ENCODE results near the gene GANAB.
"Not testable (repeated sequence)": the region's sequence is repeated elsewhere in the genome, so short reads cannot be mapped to it uniquely, and the experiment has no call there.

The GANAB gene

GRCh38 chr11:62645946-62646824 lies at the start of gene GANAB:
TSS of gene GANAB (minus strand) at chr11:62646613. CDS start at chr11:62646599, 14 bp downstream.
- in situ Hi-C loops (cut with MboI; ENCODE audit: low sequenced_read_pairs): no loop called here

GRCh38 chr11:62694455-62695167 lies 48.2 kb upstream of the GANAB start:
- in situ Hi-C loops (cut with MboI; ENCODE audit: low sequenced_read_pairs): no loop called here

- in situ Hi-C loops (cut with MboI; ENCODE audit: low sequenced_read_pairs): not testable (repeated sequence)
Observed at GRCh38 chr11:62693624-62694023, 47.2 kb upstream of the GANAB start.

- in situ Hi-C loops (cut with MboI; ENCODE audit: low sequenced_read_pairs): no loop called here
Observed at GRCh38 chr11:62689421-62690183, 43.2 kb upstream of the GANAB start, which contains the start of gene LRRN4CL. TSS of gene LRRN4CL (minus strand) at chr11:62689530. CDS start at chr11:62688508, 1,022 bp downstream.

GRCh38 chr11:62688491-62688890 lies 42.1 kb upstream of the GANAB start:
- in situ Hi-C loops (cut with MboI; ENCODE audit: low sequenced_read_pairs): no loop called here

- in situ Hi-C loops (cut with MboI; ENCODE audit: low sequenced_read_pairs): no loop called here
Observed at GRCh38 chr11:62687508-62688396, 41.3 kb upstream of the GANAB start.

- in situ Hi-C loops (cut with MboI; ENCODE audit: low sequenced_read_pairs): no loop called here
Observed at GRCh38 chr11:62682518-62682917, 36.1 kb upstream of the GANAB start.

GRCh38 chr11:62680825-62681240 lies 34.4 kb upstream of the GANAB start:
- in situ Hi-C loops (cut with MboI; ENCODE audit: low sequenced_read_pairs): no loop called here

GRCh38 chr11:62678770-62679696 lies 32.6 kb upstream of the GANAB start, which contains the start of gene UBXN1:
TSS of gene UBXN1 (minus strand) at chr11:62679073. CDS start at chr11:62678923, 150 bp downstream.
- in situ Hi-C loops (cut with MboI; ENCODE audit: low sequenced_read_pairs): no loop called here

- in situ Hi-C loops (cut with MboI; ENCODE audit: low sequenced_read_pairs): no loop called here
Observed at GRCh38 chr11:62678433-62678769, 32.0 kb upstream of the GANAB start.

- in situ Hi-C loops (cut with MboI; ENCODE audit: low sequenced_read_pairs): no loop called here
Observed at GRCh38 chr11:62677714-62678113, 31.3 kb upstream of the GANAB start.

GRCh38 chr11:62677156-62677555 lies 30.7 kb upstream of the GANAB start:
- in situ Hi-C loops (cut with MboI; ENCODE audit: low sequenced_read_pairs): no loop called here

GRCh38 chr11:62676698-62677097 lies 30.3 kb upstream of the GANAB start:
- in situ Hi-C loops (cut with MboI; ENCODE audit: low sequenced_read_pairs): no loop called here

- in situ Hi-C loops (cut with MboI; ENCODE audit: low sequenced_read_pairs): not testable (repeated sequence)
Observed at GRCh38 chr11:62675415-62675814, 29.0 kb upstream of the GANAB start.

GRCh38 chr11:62673196-62673525 lies 26.7 kb upstream of the GANAB start:
- in situ Hi-C loops (cut with MboI; ENCODE audit: low sequenced_read_pairs): no loop called here

- in situ Hi-C loops (cut with MboI; ENCODE audit: low sequenced_read_pairs): no loop called here
Observed at GRCh38 chr11:62671608-62672389, 25.4 kb upstream of the GANAB start, which contains the start of the genes LBHD1 and UQCC3. TSS of gene LBHD1 (minus strand) at chr11:62672267. CDS start at chr11:62670031, 2,236 bp downstream. TSS of gene UQCC3 (plus strand) at chr11:62671673. CDS start at chr11:62671746, 73 bp downstream.

- in situ Hi-C loops (cut with MboI; ENCODE audit: low sequenced_read_pairs): no loop called here
Observed at GRCh38 chr11:62671236-62671607, 24.8 kb upstream of the GANAB start.

GRCh38 chr11:62669420-62670161 lies 23.2 kb upstream of the GANAB start:
- in situ Hi-C loops (cut with MboI; ENCODE audit: low sequenced_read_pairs): no loop called here
